Measurements from ENCODE around the gene KIAA1217.

KIAA1217 gene

DNA sequence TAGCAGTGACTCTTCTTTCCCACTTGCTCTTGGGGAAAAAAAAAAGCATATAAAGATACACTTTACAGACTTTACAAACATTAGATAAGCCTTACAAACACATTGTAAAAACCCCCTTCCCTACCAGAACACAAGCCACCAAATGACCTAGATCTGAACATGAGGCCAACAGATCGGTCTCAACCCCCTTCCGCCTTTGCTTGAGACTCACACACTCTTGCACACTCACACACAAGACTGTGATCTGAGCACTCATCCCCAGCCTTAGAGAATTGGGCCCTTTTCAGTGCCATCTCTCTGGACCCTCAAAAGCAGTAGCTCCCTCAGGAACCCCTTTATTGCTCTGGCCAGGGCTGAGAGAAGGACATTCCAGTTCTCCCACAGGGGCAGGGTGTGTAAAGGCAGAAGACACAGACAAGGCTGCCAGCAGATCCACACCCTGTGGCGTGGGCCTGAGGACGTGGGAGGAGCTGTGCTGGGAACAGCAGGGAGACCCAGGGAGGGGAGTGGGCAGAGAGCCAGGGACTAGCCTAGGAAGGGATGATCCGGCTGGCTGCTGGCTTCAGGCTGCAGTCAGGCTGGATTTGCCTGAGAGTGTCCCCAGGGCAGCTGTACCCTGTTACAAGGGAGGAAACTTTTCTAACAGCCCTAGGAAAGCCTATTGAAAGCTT is 206.7 kb downstream of the KIAA1217 start:
- H3K4me3 ChIP-seq (ENCODE audit: low read depth, low read length): no peak overlapping the region
- ChIA-PET CTCF (interaction anchor here (0.7 to 1.6 kb wide), 5 partner anchors 12 to 422 kb away, joined by 3 to 5 read pairs (median 4); no protein-coding TSS in a partner anchor), POLR2A (interaction anchor here (0.6 kb wide), 1 partner anchor 85 kb away, joined by 3 read pairs; no protein-coding TSS in a partner anchor)
- TF ChIP-seq CTCF (IDR thresholded peaks at IDR 0.05; ENCODE audit: insufficient read depth, low read length, missing control alignments): no peak
- no peak for DNase-seq (ENCODE audit: low read depth, low spot score)

- ChIA-PET CTCF (interaction anchor here (0.7 to 1.6 kb wide), 6 partner anchors 9 to 423 kb away, joined by 3 to 5 read pairs (median 4); no protein-coding TSS in a partner anchor), POLR2A (no interaction called here)
- TF ChIP-seq CTCF (IDR thresholded peaks at IDR 0.05; ENCODE audit: insufficient read depth, low read length, missing control alignments): no peak
- H3K4me3 ChIP-seq (ENCODE audit: low read depth, low read length): no peak overlapping the region
- DNase-seq (ENCODE audit: low read depth, low spot score): no peak
These were observed 207.3 kb downstream of the KIAA1217 start for GRCh38 chr10:24416248-24416647.

- CTCF ChIA-PET: interaction anchor here (1.0 to 4.2 kb wide), 11 partner anchors 10 to 102 kb away, joined by 3 to 18 read pairs (median 4); no protein-coding TSS in a partner anchor
- no peak for DNase-seq (ENCODE audit: low read depth, low spot score)
- TF ChIP-seq CTCF (IDR thresholded peaks at IDR 0.05; ENCODE audit: insufficient read depth, low read length, missing control alignments): no peak
- POLR2A ChIA-PET: no interaction called here
- H3K4me3 ChIP-seq (ENCODE audit: low read depth, low read length): no peak overlapping the region
These were observed 208.1 kb downstream of the KIAA1217 start for GRCh38 chr10:24417053-24417452.

DNA sequence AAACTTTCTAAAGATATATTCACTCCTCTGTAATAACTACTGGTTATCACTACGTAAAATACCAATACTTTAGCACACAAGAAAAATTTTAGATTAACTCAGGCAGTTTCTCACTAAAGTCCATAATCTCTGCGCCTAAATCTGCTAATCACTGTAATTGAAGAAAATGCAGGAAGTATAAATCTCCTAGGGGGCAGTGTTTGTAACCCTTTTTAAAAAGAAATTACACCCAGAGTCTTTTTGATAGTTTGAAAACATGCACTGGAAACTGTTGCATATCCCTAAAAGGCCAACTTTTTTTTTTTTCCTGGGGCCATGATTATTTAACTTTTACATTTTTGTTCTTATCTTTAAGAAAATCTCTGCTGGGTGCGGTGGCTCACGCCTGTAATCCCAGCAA is 209.6 kb downstream of the KIAA1217 start:
- CTCF ChIA-PET: interaction anchor here (0.6 to 4.2 kb wide), 8 partner anchors 10 to 100 kb away, joined by 3 to 18 read pairs (median 4); no protein-coding TSS in a partner anchor
- no peak for DNase-seq (ENCODE audit: low read depth, low spot score)
- H3K4me3 ChIP-seq (ENCODE audit: low read depth, low read length): no peak overlapping the region
- no peak for TF ChIP-seq CTCF (IDR thresholded peaks at IDR 0.05; ENCODE audit: insufficient read depth, low read length, missing control alignments)
- POLR2A ChIA-PET: no interaction called here

DNA sequence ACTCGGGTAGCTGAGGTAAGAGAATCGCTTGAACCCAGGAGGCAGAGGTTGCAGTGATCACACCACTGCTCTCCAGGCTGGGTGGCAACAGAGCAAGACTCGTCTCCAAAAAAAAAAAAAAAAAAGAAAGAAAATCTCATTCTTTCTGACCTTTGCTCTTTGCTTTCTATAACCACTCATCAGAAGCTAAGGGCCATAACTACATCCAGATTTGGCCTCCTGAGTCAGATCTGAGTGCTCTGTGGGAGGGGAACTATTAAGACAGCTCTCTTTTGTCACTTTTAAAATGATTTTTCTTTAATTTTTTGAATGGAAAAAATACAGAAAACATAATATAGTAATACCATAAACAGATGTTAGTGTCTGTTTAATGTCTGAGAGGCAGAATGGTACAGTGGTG is 210.1 kb downstream of the KIAA1217 start:
- POLR2A ChIA-PET: interaction anchor here (0.6 to 0.9 kb wide), 2 partner anchors 12 to 1278 kb away, joined by 3 to 4 read pairs; no protein-coding TSS in a partner anchor
- H3K4me3 ChIP-seq (ENCODE audit: low read depth, low read length): no peak overlapping the region
- DNase-seq (ENCODE audit: low read depth, low spot score): no peak
- no peak for TF ChIP-seq CTCF (IDR thresholded peaks at IDR 0.05; ENCODE audit: insufficient read depth, low read length, missing control alignments)
- CTCF ChIA-PET: interaction anchor here (0.6 to 4.2 kb wide), 3 partner anchors 10 to 100 kb away, joined by 3 to 18 read pairs (median 4); no protein-coding TSS in a partner anchor

DNA sequence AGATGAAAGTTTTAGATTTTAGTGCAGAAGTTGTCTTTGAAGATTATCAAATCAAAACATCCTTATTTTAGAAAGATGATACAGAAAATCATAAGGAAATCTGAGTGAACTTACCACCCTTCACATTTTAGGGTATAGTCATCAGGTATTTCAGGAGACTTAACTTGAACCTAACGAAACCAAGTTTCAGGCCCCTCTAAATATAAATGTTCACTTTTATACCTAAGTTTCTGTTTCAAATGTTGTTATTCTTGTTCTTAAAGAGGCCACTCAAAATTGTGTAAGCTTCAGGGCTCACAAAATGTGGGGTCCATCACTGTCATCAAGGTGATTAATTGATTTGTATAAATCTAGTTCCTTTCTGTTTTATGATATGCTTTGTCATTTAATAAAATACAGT is 216.2 kb downstream of the KIAA1217 start:
- no peak for TF ChIP-seq CTCF (IDR thresholded peaks at IDR 0.05; ENCODE audit: insufficient read depth, low read length, missing control alignments)
- ChIA-PET POLR2A (no interaction called here), CTCF (no interaction called here)
- DNase-seq (ENCODE audit: low read depth, low spot score): no peak
- H3K4me3 ChIP-seq (ENCODE audit: low read depth, low read length): no peak overlapping the region
